GM18873 (cell line): Measurements from ENCODE around the gene ZNF296.
A peak's percentile ranks its signal among the peaks of the same experiment; 100 is the strongest.
"Not testable (repeated sequence)": the region's sequence is repeated elsewhere in the genome, so short reads cannot be mapped to it uniquely, and the experiment has no call there.

Source experiments
- ATAC-seq: cut with Tn5 transposase; IDR thresholded peaks from one replicate; pipeline ENCODE4 v1.9.1; 2021; ENCODE audit warnings: mild to moderate bottlenecking, moderate library complexity, moderate number of reproducible peaks; ENCODE audit not compliant: unreplicated experiment, low FRiP score

The ZNF296 gene

GRCh38 chr19:45076029-45076850, at the start of gene ZNF296:
TSS of gene ZNF296 (minus strand) at chr19:45076478. CDS start at chr19:45076373, 105 bp downstream.
- peak; percentile 28 for ATAC-seq

- ATAC-seq, result no peak
These were observed 49.1 kb upstream of the ZNF296 start for GRCh38 chr19:45125360-45125759.

GRCh38 chr19:45124021-45124420, 47.7 kb upstream of the ZNF296 start:
- ATAC-seq, result no peak

GRCh38 chr19:45123440-45123850, 47.2 kb upstream of the ZNF296 start:
- ATAC-seq, result no peak

- ATAC-seq, result no peak
These were observed 46.6 kb upstream of the ZNF296 start for GRCh38 chr19:45122832-45123231.

GRCh38 chr19:45121827-45122345, 45.6 kb upstream of the ZNF296 start:
- ATAC-seq, result no peak

- ATAC-seq, result no peak
These were observed 43.3 kb upstream of the ZNF296 start for GRCh38 chr19:45119582-45119981.

GRCh38 chr19:45118591-45119355, 42.5 kb upstream of the ZNF296 start:
- ATAC-seq, result not testable (repeated sequence)

GRCh38 chr19:45118106-45118505, 41.8 kb upstream of the ZNF296 start:
- no peak for ATAC-seq

- ATAC-seq, result no peak
These were observed 41.4 kb upstream of the ZNF296 start for GRCh38 chr19:45117671-45118070.

- ATAC-seq, result no peak
These were observed 40.9 kb upstream of the ZNF296 start for GRCh38 chr19:45117167-45117594.

- ATAC-seq, result no peak
These were observed 39.7 kb upstream of the ZNF296 start for GRCh38 chr19:45115809-45116615.

- ATAC-seq, result no peak
These were observed 37.8 kb upstream of the ZNF296 start for GRCh38 chr19:45114116-45114515.

GRCh38 chr19:45113628-45114027, 37.4 kb upstream of the ZNF296 start:
- no peak for ATAC-seq

GRCh38 chr19:45112111-45112827, 36.0 kb upstream of the ZNF296 start:
- no peak for ATAC-seq

- ATAC-seq, result no peak
These were observed 34.6 kb upstream of the ZNF296 start for GRCh38 chr19:45110851-45111266.

GRCh38 chr19:45107621-45108150, 31.4 kb upstream of the ZNF296 start:
- no peak for ATAC-seq

GRCh38 chr19:45106363-45106762, 30.1 kb upstream of the ZNF296 start:
- not testable (repeated sequence) for ATAC-seq

GRCh38 chr19:45104658-45105349, 28.5 kb upstream of the ZNF296 start:
- ATAC-seq, result no peak
